GM12872 (cell line): ENCODE results near the gene LRRC46.

Experiments
- CTCF ChIP-seq: IDR thresholded peaks from 3 replicates; pipeline ENCODE4 v1.5.1; 2011; ENCODE audit warnings: low read depth, mild to moderate bottlenecking, low read length, moderate library complexity; ENCODE audit not compliant: insufficient read depth

LRRC46 gene

GRCh38 chr17:47821424-47822391 lies 9.8 kb upstream of the LRRC46 start, which contains the start of gene OSBPL7:
Gene OSBPL7 (minus strand): TSS chr17:47821794. CDS start chr17:47820278, 1,516 bp downstream.
- TF ChIP-seq CTCF = peak; percentile 36; the same call in 2 of the 3 replicates

- no peak for TF ChIP-seq CTCF
These were observed 8.7 kb upstream of the LRRC46 start for GRCh38 chr17:47822785-47823184.

- TF ChIP-seq CTCF = no peak
These were observed 8.0 kb upstream of the LRRC46 start for GRCh38 chr17:47823519-47823918.

GRCh38 chr17:47829870-47830269 lies 1.6 kb upstream of the LRRC46 start:
- TF ChIP-seq CTCF = no peak

GRCh38 chr17:47830396-47831002 lies 971 bp upstream of the LRRC46 start:
- no peak for TF ChIP-seq CTCF

GRCh38 chr17:47831934-47832327 lies 461 bp downstream of the LRRC46 start:
- no peak for TF ChIP-seq CTCF

GRCh38 chr17:47834756-47835155 lies 3.3 kb downstream of the LRRC46 start:
- no peak for TF ChIP-seq CTCF
